Measurements from ENCODE around the gene SPINDOC.

DNA sequence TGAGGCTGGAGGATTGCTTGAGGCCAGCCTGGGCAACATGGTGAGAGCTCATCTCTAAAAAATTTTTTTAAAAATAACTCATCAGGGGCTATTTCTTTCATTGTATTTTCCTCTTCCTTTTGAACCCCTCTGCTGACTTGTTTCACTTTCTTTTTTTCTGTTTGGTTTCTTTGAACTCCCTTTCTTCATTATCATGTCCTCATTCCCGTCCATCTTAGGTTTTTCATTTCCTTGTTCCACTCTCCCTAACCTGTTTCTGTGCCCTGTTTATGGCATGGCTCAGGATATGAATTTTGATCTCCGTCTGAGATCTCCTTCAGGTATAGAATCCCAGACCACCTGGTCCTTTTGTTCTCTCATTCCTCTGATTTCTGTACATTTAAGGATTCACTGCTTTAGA, 38.1 kb downstream of the SPINDOC start:
- TF ChIP-seq, protein P1, sequence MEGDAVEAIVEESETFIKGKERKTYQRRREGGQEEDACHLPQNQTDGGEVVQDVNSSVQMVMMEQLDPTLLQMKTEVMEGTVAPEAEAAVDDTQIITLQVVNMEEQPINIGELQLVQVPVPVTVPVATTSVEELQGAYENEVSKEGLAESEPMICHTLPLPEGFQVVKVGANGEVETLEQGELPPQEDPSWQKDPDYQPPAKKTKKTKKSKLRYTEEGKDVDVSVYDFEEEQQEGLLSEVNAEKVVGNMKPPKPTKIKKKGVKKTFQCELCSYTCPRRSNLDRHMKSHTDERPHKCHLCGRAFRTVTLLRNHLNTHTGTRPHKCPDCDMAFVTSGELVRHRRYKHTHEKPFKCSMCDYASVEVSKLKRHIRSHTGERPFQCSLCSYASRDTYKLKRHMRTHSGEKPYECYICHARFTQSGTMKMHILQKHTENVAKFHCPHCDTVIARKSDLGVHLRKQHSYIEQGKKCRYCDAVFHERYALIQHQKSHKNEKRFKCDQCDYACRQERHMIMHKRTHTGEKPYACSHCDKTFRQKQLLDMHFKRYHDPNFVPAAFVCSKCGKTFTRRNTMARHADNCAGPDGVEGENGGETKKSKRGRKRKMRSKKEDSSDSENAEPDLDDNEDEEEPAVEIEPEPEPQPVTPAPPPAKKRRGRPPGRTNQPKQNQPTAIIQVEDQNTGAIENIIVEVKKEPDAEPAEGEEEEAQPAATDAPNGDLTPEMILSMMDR (IDR thresholded peaks at IDR 0.05; ENCODE audit: insufficient read depth, low read depth, low read length), result no peak
- no peak for TF ChIP-seq EZH2 (IDR thresholded peaks at IDR 0.05; ENCODE audit: insufficient read depth, low read length)
